ENCODE data around the gene ERGIC2.

GRCh38 chr12:29389295-29389919, 8.4 kb upstream of the ERGIC2 start:
- TF ChIP-seq SUZ12 (IDR thresholded peaks at IDR 0.05; ENCODE audit: extremely low read depth, insufficient read depth, insufficient read length) (no peak), YY1 (IDR thresholded peaks at IDR 0.05; ENCODE audit: insufficient read depth, insufficient read length) (no peak), ZNF274 (IDR thresholded peaks at IDR 0.05; ENCODE audit: low read depth, low read length) (no peak)

Data from NT2/D1 (cell line).